ENCODE measurements around the gene ADCY4. TPM values are rescaled to one million over a fixed set of nuclear protein-coding genes. Genes with fewer than 3 reads are reported as not detected.

The ADCY4 gene
- total and polyA plus RNA-seq, 10 of the 15 experiments (the other 5 are each of a cell fraction or from before 2014, with no cell fraction given), result 0.05 to 0.87 (median 0.21) TPM; not detected in 1

- CTCF ChIA-PET, result interaction anchor here (1.0 to 16.6 kb wide), 5 partner anchors 9 to 97 kb away, joined by 3 to 452 read pairs (median 4); partner anchors contain the start of genes CBLN3, KHNYN and SDR39U1
- no peaks in the 10 kb centered on the region for H4K20me1 ChIP-seq (ENCODE audit: control insufficient read depth, insufficient read depth)
- no peak overlapping the region for H3K27ac ChIP-seq (ENCODE audit: control insufficient read depth, insufficient read depth)
- H3K4me3 ChIP-seq, result no peak overlapping the region
- no peaks in the 10 kb centered on the region; a peak in 1 of 4 replicates for H3K27me3 ChIP-seq (replicated peaks in 1 of 2; ENCODE audit: control insufficient read depth in 2 of 2, insufficient read depth in 2 of 2, low read length in 1 of 2)
- intact Hi-C loops (cut with micrococcal nuclease; ENCODE audit: unreplicated experiment) (no loop called here), in situ Hi-C loops (cut with MboI) (no loop called here)
- TF ChIP-seq PAX5 (IDR thresholded peaks at IDR 0.05; ENCODE audit: borderline replicate concordance, low read depth, low read length) (no peak), SREBF1 (IDR thresholded peaks at IDR 0.05; ENCODE audit: low read length) (no peak), YY1 (IDR thresholded peaks at IDR 0.05; ENCODE audit: low read depth, low read length) (no peak), ZNF24 (IDR thresholded peaks at IDR 0.05) (no peak), ATF3 (IDR thresholded peaks at IDR 0.05; ENCODE audit: borderline replicate concordance, extremely low read depth, low read depth, low read length) (no peak), IKZF1 (conservative IDR thresholded peaks at IDR 0.05) (no peak), EP300 (IDR thresholded peaks at IDR 0.05; ENCODE audit: borderline replicate concordance in 1 of 2, control insufficient read depth in 1 of 2, low read depth in 2 of 2, low read length in 2 of 2) (no peak), KAT2A (conservative IDR thresholded peaks at IDR 0.05; ENCODE audit: control insufficient read depth, low read depth, low read length) (no peak), KDM1A (IDR thresholded peaks at IDR 0.05; ENCODE audit: borderline replicate concordance) (no peak), RB1 (IDR thresholded peaks at IDR 0.05; ENCODE audit: borderline replicate concordance) (no peak), BRCA1 (IDR thresholded peaks at IDR 0.05; ENCODE audit: low read depth, low read length) (no peak), ELK1 (IDR thresholded peaks at IDR 0.05; ENCODE audit: low read depth, low read length) (no peak), LARP7 (IDR thresholded peaks at IDR 0.05) (no peak), KLF5 (IDR thresholded peaks at IDR 0.05; ENCODE audit: partially characterized antibody) (no peak), RBBP5 (conservative IDR thresholded peaks at IDR 0.05) (no peak), RAD51 (IDR thresholded peaks at IDR 0.05) (no peak), HDAC2 (IDR thresholded peaks at IDR 0.05) (no peak), FOXK2 (IDR thresholded peaks at IDR 0.05) (no peak), ZBTB11 (CRISPR knock-in tag; IDR thresholded peaks at IDR 0.05) (no peak), CBFB (IDR thresholded peaks at IDR 0.05; ENCODE audit: low read depth) (no peak)
- no peak for ATAC-seq
- RAD21 ChIA-PET (ENCODE audit: unreplicated experiment), result interaction anchor here (0.9 to 5.7 kb wide), 3 partner anchors 10 to 97 kb away, joined by 3 to 45 read pairs (median 4); partner anchors contain the start of genes CBLN3 and KHNYN
- DNase-seq (ENCODE audit: low read depth, low spot score), result no peak
- SMC1A ChIA-PET (ENCODE audit: uncharacterized antibody, unreplicated experiment), result interaction anchor here (1.9 to 7.7 kb wide), 2 partner anchors 89 to 91 kb away, joined by 5 to 73 read pairs; partner anchors contain the start of gene KHNYN
- no peak overlapping the region for H3K4me2 ChIP-seq (ENCODE audit: control insufficient read depth, insufficient read depth)
- no peak overlapping the region for H3K9ac ChIP-seq (ENCODE audit: control insufficient read depth, insufficient read depth, low read length)
- no TSS peak for BruUV-seq (replicated peaks)
- POLR2A ChIA-PET, result interaction anchor here (4.7 kb wide), 1 partner anchor 88 kb away, joined by 23 read pairs; the partner anchor contains the start of genes CBLN3 and KHNYN
- H3K4me1 ChIP-seq (ENCODE audit: control insufficient read depth, insufficient read depth, low read length), result peaks cover 6% of the 10 kb centered on the region; the same call in 1 of the 2 replicates
- 85% methylated on average over 4 of the region's 4 CpGs for WGBS (ENCODE audit: insufficient coverage, insufficient replicate concordance, low lambda C conversion rate, missing lambda C conversion rate)
- no peaks in the 10 kb centered on the region for H3K79me2 ChIP-seq (ENCODE audit: control insufficient read depth, insufficient read depth, low read length)
- no peaks in the 10 kb centered on the region for H3K9me3 ChIP-seq (replicated peaks; ENCODE audit: control insufficient read depth, insufficient read depth, low read length)
- no peak for FAIRE-seq
- no peak overlapping the region for H2AFZ ChIP-seq (ENCODE audit: control insufficient read depth, low read depth, low read length)
- H3K36me3 ChIP-seq (ENCODE audit: control insufficient read depth in 2 of 2, insufficient read depth in 2 of 2, low read length in 1 of 2), result no peaks in the 10 kb centered on the region
Measured at GRCh38 chr14:24342889-24343288, 8.0 kb upstream of the ADCY4 start.
